K562 (cell line): ENCODE results near the gene SPARC. TPM values are rescaled to one million over a fixed set of nuclear protein-coding genes. Genes with fewer than 3 reads are reported as not detected.
A peak's percentile ranks its signal among the peaks of the same experiment; 100 is the strongest.

Source experiments
- BDP1 ChIP-seq: IDR thresholded peaks from 3 replicates; pipeline ENCODE4 v1.6.1; 2011; ENCODE audit not compliant: insufficient read length, insufficient read depth
- EZH2 ChIP-seq: IDR thresholded peaks from 2 replicates; pipeline ENCODE4 v1.6.1; 2012; ENCODE audit warnings: low read depth, mild to moderate bottlenecking, inconsistent platforms, low read length, borderline replicate concordance
- GTF2A2 ChIP-seq: IDR thresholded peaks from 2 replicates; pipeline ENCODE4 v1.6.1; 2016; ENCODE audit warnings: mild to moderate bottlenecking, missing genetic modification characterization, missing compliant biosample characterization
- HNRNPK ChIP-seq: fragments of 200-400 bp; formaldehyde crosslinking; IDR thresholded peaks from one replicate; pipeline ENCODE4 v1.6.1; 2018; ENCODE audit warnings: mild to moderate bottlenecking, low read depth, low read length; ENCODE audit not compliant: poor library complexity, severe bottlenecking
- MECOM ChIP-seq: fragments of 250-450 bp; sonication (Bioruptor Pico); IDR thresholded peaks from 2 replicates; pipeline ENCODE4 v1.8.0; 2022; ENCODE audit warnings: inconsistent platforms
- NCOA6 ChIP-seq: fragments of 450-650 bp; IDR thresholded peaks from 2 replicates; pipeline ENCODE4 v1.6.1; 2017; ENCODE audit warnings: mild to moderate bottlenecking
- PHTF2 ChIP-seq: fragments of 250-450 bp; sonication (Bioruptor Pico); IDR thresholded peaks from 2 replicates; pipeline ENCODE4 v1.5.0; 2021; ENCODE audit warnings: mild to moderate bottlenecking
- POLR2AphosphoS2 ChIP-seq: IDR thresholded peaks from 2 replicates; pipeline ENCODE4 v1.6.1; 2012; ENCODE audit warnings: low read length, improper control_type of control experiment
- POLR2AphosphoS5 ChIP-seq: IDR thresholded peaks from 2 replicates; pipeline ENCODE4 v1.6.1; 2011; ENCODE audit warnings: mild to moderate bottlenecking, low read depth, low read length, moderate library complexity; ENCODE audit not compliant: control insufficient read depth, insufficient read depth
- RAD21 ChIP-seq, 2 experiments: fragments of 250-450 bp in 1 of 2; fragments of 450-650 bp in 1 of 2; sonication (Bioruptor Pico) in 1 of 2; formaldehyde crosslinking in 1 of 2; IDR thresholded peaks in 1 of 2; conservative IDR thresholded peaks in 1 of 2; 2 replicates each; pipeline versions ENCODE4 v1.4.0 to v1.8.0; 2020 to 2022; ENCODE audit warnings: mild to moderate bottlenecking in 2 of 2, moderate library complexity in 1 of 2
- RB1 ChIP-seq: fragments of 450-650 bp; IDR thresholded peaks from 2 replicates; pipeline ENCODE4 v1.6.1; 2017; ENCODE audit warnings: low read depth, mild to moderate bottlenecking
- RBM22 ChIP-seq: fragments of 200-400 bp; formaldehyde crosslinking; IDR thresholded peaks from 2 replicates; pipeline ENCODE4 v1.6.1; 2018; ENCODE audit warnings: low read length, low read depth; ENCODE audit not compliant: poor library complexity, severe bottlenecking
- RCOR1 ChIP-seq, 2 experiments: IDR thresholded peaks; 2 replicates each; pipeline ENCODE4 v1.6.1; 2012; ENCODE audit warnings: low read depth in 2 of 2, low read length in 2 of 2, borderline replicate concordance in 1 of 2, improper control_type of control experiment in 1 of 2
- SRSF3 ChIP-seq: fragments of 200-400 bp; formaldehyde crosslinking; IDR thresholded peaks from 2 replicates; pipeline ENCODE4 v1.6.1; 2016; ENCODE audit warnings: mild to moderate bottlenecking, low read length, moderate library complexity; ENCODE audit not compliant: insufficient read depth
- TCF3 ChIP-seq: sonication (generic); formaldehyde crosslinking; IDR thresholded peaks from 2 replicates; pipeline ENCODE4 v1.4.0; 2020; ENCODE audit warnings: mild to moderate bottlenecking, missing genetic modification reagents
- ZBTB7A ChIP-seq: IDR thresholded peaks from 2 replicates; pipeline ENCODE4 v1.6.1; 2011; ENCODE audit warnings: low read depth, mild to moderate bottlenecking, low read length, moderate library complexity, borderline replicate concordance; ENCODE audit not compliant: control insufficient read depth
- ZC3H11A ChIP-seq: IDR thresholded peaks from 2 replicates; pipeline ENCODE4 v1.6.1; 2012; ENCODE audit warnings: low read depth, low read length, improper control_type of control experiment
- ZNF395 ChIP-seq: fragments of 200-800 bp; sonication (Bioruptor generic); IDR thresholded peaks from 2 replicates; pipeline ENCODE4 v1.6.1; 2017; ENCODE audit warnings: missing genetic modification characterization, missing compliant biosample characterization
- ZNF707 ChIP-seq: fragments of 250-450 bp; sonication (Bioruptor Pico); conservative IDR thresholded peaks from 2 replicates; pipeline ENCODE4 v1.8.0; 2022; ENCODE audit warnings: inconsistent platforms, mild to moderate bottlenecking, moderate library complexity
- polyA plus RNA-seq, 8 experiments: library from polyadenylated mRNA; depleted of rRNA in 4 of 8; stranded (reverse) in 5 of 8; unstranded in 3 of 8; fragments of >200 nt; fragmentation: Nextera tagmentation in 2 of 8; fragmentation: Illumina TruSeq in 1 of 8; extraction: Ambion mirVana in 2 of 8; extraction: Trizol in 1 of 8; gene quantifications; 2 replicates each; pipeline versions ENCODE4 v1.2.1 to v1.2.3, GENCODE V29; 2011 to 2014; ENCODE audit warnings: inconsistent platforms in 1 of 8, missing spikeins in 1 of 8
- total RNA-seq, 7 experiments: library from RNA; depleted of rRNA in 6 of 7; stranded (reverse); fragments of >200 nt in 6 of 7; fragmentation: Illumina TruSeq in 2 of 7; extraction: Trizol in 2 of 7; gene quantifications; 2 replicates each; pipeline versions ENCODE4 v1.2.1 to v1.2.3, GENCODE V29; 2011 to 2021; ENCODE audit warnings: low replicate concordance in 1 of 7
- TF ChIP-seq, protein P1 (sequence below): sonication (generic); formaldehyde crosslinking; IDR thresholded peaks from 2 replicates; pipeline ENCODE4 v1.8.0; 2023; ENCODE audit warnings: mild to moderate bottlenecking, missing genetic modification reagents
- TF ChIP-seq, protein P2 (sequence below), 2 experiments: fragments of 450-650 bp in 1 of 2; sonication (generic) in 1 of 2; formaldehyde crosslinking; conservative IDR thresholded peaks; 2 replicates each; pipeline versions ENCODE4 v1.4.0 to v1.8.1; 2020 to 2022; ENCODE audit warnings: mild to moderate bottlenecking in 1 of 2, missing genetic modification reagents in 1 of 2

The SPARC gene
- total and polyA plus RNA-seq, 9 of the 15 experiments (the other 6 are each of a cell fraction or from before 2014, with no cell fraction given), result 6.1 to 35.6 (median 12.2) TPM

DNA sequence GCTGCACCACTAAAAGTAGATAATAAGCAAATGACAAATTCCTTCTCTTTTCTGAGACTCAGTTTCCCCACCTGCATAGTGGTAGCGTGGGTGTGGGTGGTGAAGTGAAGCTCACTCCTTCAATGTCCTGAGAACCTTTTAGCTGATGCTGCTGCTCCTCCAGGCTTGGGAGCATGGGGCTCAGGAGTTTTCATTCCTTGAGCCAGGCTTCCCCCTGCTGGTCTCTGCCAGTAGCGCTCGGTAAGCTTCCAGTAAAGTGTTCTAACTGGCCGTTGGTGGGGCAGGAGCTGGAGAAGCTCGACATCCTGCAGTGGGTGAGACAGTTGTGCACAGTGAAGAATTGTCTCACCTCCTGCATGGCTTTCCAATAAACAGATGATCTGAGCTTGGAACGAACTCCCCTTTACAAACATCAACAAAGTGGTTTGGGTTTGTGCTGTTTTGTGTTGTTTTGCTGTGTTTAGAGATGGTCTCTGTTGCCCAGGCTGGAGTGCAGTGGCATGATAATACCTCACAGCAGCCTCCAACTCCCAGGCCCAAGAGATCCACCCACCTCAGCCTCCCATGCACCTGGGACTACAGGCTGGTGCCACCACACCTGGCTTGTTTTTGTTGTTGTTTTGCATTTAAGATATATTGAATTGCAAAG is 34.6 kb downstream of the SPARC start (continued):
- TF ChIP-seq, protein P1, sequence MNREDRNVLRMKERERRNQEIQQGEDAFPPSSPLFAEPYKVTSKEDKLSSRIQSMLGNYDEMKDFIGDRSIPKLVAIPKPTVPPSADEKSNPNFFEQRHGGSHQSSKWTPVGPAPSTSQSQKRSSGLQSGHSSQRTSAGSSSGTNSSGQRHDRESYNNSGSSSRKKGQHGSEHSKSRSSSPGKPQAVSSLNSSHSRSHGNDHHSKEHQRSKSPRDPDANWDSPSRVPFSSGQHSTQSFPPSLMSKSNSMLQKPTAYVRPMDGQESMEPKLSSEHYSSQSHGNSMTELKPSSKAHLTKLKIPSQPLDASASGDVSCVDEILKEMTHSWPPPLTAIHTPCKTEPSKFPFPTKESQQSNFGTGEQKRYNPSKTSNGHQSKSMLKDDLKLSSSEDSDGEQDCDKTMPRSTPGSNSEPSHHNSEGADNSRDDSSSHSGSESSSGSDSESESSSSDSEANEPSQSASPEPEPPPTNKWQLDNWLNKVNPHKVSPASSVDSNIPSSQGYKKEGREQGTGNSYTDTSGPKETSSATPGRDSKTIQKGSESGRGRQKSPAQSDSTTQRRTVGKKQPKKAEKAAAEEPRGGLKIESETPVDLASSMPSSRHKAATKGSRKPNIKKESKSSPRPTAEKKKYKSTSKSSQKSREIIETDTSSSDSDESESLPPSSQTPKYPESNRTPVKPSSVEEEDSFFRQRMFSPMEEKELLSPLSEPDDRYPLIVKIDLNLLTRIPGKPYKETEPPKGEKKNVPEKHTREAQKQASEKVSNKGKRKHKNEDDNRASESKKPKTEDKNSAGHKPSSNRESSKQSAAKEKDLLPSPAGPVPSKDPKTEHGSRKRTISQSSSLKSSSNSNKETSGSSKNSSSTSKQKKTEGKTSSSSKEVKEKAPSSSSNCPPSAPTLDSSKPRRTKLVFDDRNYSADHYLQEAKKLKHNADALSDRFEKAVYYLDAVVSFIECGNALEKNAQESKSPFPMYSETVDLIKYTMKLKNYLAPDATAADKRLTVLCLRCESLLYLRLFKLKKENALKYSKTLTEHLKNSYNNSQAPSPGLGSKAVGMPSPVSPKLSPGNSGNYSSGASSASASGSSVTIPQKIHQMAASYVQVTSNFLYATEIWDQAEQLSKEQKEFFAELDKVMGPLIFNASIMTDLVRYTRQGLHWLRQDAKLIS (CRISPR knock-in tag), result no peak
- peak in 1 of 2 experiments; percentile 43; a peak in 1 of 4 replicates for TF ChIP-seq RCOR1 (IDR thresholded peaks at IDR 0.05; ENCODE audit: borderline replicate concordance in 1 of 2, low read depth in 2 of 2, low read length in 2 of 2)
- TF ChIP-seq, protein P2, sequence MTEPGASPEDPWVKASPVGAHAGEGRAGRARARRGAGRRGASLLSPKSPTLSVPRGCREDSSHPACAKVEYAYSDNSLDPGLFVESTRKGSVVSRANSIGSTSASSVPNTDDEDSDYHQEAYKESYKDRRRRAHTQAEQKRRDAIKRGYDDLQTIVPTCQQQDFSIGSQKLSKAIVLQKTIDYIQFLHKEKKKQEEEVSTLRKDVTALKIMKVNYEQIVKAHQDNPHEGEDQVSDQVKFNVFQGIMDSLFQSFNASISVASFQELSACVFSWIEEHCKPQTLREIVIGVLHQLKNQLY (CRISPR knock-in tag; conservative IDR thresholded peaks at IDR 0.05), result no peak
- TF ChIP-seq SRSF3, result no peak
- TF ChIP-seq HNRNPK, result no peak
- TF ChIP-seq RBM22, result no peak
- TF ChIP-seq GTF2A2, result no peak
- TF ChIP-seq RAD21 (CRISPR knock-in tag; conservative IDR thresholded peaks at IDR 0.05 in 1 of 2, IDR thresholded peaks at IDR 0.05 in 1 of 2), result peak; percentile 80 to 90
- no peak for TF ChIP-seq TCF3
- TF ChIP-seq EZH2, result no peak
- TF ChIP-seq BDP1, result no peak
- TF ChIP-seq NCOA6, result no peak
- TF ChIP-seq POLR2AphosphoS2, result no peak
- no peak for TF ChIP-seq PHTF2 (CRISPR knock-in tag)
- TF ChIP-seq ZC3H11A, result no peak
- TF ChIP-seq POLR2AphosphoS5, result no peak
- TF ChIP-seq MECOM (CRISPR knock-in tag), result no peak
- TF ChIP-seq ZBTB7A, result no peak
- TF ChIP-seq ZNF707 (CRISPR knock-in tag), result no peak
- peak; percentile 43; the same call in 1 of the 2 replicates for TF ChIP-seq RB1
- TF ChIP-seq ZNF395, result no peak
- TF ChIP-seq, all 486 proteins: peak for 17
